NCI-H1092 treated with DMSO at 0.1 percent for 48 hours (cell line): ENCODE measurements around the gene ONECUT3.
A peak's percentile ranks its signal among the peaks of the same experiment; 100 is the strongest.
"Not testable (repeated sequence)": the region's sequence is repeated elsewhere in the genome, so short reads cannot be mapped to it uniquely, and the experiment has no call there.

ENCODE experiments used
- DNase-seq: peaks from one replicate; lab custom pipeline; 2025; lab: John Stamatoyannopoulos, UW

The ONECUT3 gene

GRCh38 chr19:1794424-1795172 lies 41.3 kb downstream of the ONECUT3 start:
- no peak for DNase-seq

- DNase-seq = no peak
These were observed 43.3 kb downstream of the ONECUT3 start for GRCh38 chr19:1796395-1797142.

GRCh38 chr19:1797313-1797712 lies 44.0 kb downstream of the ONECUT3 start:
- not testable (repeated sequence) for DNase-seq

- peak; percentile 36 for DNase-seq
These were observed 46.5 kb downstream of the ONECUT3 start for GRCh38 chr19:1799695-1800342.

GRCh38 chr19:1804858-1805257 lies 51.6 kb downstream of the ONECUT3 start:
- DNase-seq = no peak

- no peak for DNase-seq
These were observed 52.3 kb downstream of the ONECUT3 start for GRCh38 chr19:1805401-1806183.

GRCh38 chr19:1806184-1807029 lies 53.1 kb downstream of the ONECUT3 start:
- DNase-seq = no peak

GRCh38 chr19:1807030-1807694 lies 53.9 kb downstream of the ONECUT3 start:
- no peak for DNase-seq

- no peak for DNase-seq
These were observed 54.5 kb downstream of the ONECUT3 start for GRCh38 chr19:1807695-1808394.

GRCh38 chr19:1808395-1808731 lies 55.1 kb downstream of the ONECUT3 start:
- DNase-seq = no peak

GRCh38 chr19:1809678-1810077 lies 56.4 kb downstream of the ONECUT3 start:
- no peak for DNase-seq

GRCh38 chr19:1810439-1811160 lies 57.3 kb downstream of the ONECUT3 start:
- DNase-seq = no peak

- DNase-seq = no peak
These were observed 58.2 kb downstream of the ONECUT3 start for GRCh38 chr19:1811472-1811894.

- DNase-seq = no peak
These were observed 58.7 kb downstream of the ONECUT3 start, which contains the start of gene ATP8B3 for GRCh38 chr19:1811942-1812425. ATP8B3 (minus strand) TSS chr19:1812276; CDS start chr19:1811736, 540 bp downstream.

GRCh38 chr19:1812426-1813191 lies 59.3 kb downstream of the ONECUT3 start:
- peak; percentile 48 for DNase-seq

GRCh38 chr19:1813192-1814182 lies 60.2 kb downstream of the ONECUT3 start:
- DNase-seq = no peak

GRCh38 chr19:1814391-1814790 lies 61.1 kb downstream of the ONECUT3 start:
- no peak for DNase-seq
